ENCODE results near the gene RBCK1.
"Not testable (repeated sequence)": the region's sequence is repeated elsewhere in the genome, so short reads cannot be mapped to it uniquely, and the experiment has no call there.

The RBCK1 gene

DNA sequence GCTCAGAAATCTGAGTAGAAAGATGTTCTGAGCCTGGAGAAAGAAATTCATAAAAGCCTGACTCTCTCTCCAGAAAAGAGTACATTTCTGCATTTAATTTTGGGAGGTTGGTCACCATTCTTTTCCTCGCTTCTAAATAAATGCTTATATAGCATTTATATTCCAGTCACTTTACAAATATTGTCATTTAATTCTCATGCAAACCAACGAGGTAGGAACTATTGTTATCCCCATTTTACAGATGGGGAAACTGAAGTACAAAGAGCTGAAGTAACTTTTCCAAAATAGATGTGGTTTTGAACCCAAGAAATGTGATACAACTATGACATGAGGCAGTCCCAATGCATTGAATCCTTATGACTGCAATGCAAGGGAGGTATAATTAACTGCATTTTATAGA lies 32.0 kb upstream of the RBCK1 start:
- no peak for DNase-seq (ENCODE audit: low spot score)

DNA sequence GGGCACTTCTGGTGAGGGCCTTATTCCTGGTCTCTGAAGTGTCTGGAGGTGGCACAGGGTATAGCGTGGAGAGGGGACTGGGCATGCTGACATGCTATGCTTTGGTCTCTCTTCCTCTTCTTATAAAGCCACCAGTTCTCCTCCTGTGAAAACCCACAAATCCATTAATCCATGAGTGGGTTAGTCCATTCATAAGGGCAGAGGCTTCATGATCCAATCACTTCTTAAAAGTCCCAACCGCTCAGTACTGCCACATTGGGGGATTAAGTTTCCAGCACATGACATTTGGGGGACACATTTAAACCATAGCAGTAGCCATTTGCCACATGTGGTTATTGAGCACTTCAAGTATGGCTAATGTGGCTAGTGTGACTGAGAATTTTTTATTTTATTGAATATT lies 31.3 kb upstream of the RBCK1 start:
- DNase-seq (ENCODE audit: low spot score), result no peak

DNA sequence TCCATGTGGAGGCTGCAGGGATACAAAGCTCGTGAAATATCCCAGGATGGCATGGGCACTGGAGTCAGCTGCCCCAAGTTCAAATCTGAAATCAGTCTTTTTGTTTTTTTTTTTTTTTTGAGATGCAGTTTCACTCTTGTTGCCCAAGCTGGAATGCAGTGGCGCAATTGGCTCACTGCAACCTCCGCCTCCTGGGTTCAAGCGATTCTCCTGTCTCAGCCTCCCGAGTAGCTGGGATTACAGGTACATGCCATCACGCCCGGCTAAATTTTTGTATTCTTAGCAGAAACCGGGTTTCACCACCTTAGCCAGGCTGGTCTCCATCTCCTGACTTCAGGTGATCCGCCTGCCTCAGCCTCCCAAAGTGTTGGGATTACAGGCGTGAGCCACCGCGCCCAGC lies 30.5 kb upstream of the RBCK1 start:
- not testable (repeated sequence) for DNase-seq (ENCODE audit: low spot score)

DNA sequence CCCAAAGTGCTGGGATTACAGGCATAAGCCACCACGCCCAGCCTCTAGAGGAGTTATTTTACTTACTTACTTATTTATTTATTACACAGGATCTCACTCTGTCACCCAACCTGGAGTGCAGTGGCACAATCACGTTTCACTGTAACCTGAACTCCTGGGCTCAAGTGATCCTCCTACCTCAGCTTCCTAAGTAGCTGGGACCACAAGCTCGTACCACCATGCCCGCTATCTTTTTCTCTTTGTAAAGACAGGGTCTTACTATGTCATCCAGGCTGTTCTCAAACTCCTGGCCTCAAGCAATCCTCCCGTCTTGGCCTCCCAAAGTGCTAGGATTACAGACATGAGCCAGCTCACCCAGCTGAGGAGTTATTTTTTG lies 29.1 kb upstream of the RBCK1 start:
- DNase-seq (ENCODE audit: low spot score), result no peak

DNA sequence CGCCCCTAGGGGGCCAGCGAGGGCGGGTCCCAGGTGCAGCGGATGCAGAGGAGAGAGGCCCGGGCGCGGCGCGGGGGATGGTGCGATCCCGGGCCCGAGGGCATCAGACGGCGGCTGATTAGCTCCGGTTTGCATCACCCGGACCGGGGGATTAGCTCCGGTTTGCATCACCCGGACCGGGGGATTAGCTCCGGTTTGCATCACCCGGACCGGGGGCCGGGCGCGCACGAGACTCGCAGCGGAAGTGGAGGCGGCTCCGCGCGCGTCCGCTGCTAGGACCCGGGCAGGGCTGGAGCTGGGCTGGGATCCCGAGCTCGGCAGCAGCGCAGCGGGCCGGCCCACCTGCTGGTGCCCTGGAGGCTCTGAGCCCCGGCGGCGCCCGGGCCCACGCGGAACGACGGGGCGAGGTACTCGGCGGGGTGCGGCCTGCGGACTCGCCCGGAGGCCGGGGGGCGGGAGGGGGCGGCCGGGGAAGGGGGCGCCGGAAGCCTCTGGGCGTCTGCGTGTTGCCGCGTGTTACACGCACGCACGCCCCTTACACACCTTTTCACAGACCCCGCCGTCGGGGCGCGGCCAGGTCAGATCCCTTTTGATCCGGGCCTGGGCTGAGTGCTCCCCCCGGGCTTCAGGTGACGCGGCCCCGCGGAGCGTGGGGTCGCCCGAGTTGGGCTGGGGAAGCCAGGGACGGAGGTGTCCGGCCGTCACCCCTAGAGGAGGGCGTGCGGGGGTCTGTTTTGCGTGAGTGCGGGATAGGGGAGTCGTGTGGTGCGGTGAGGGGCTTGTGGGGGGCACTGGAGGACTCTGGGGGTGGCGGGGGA lies 27.1 kb upstream of the RBCK1 start:
- DNase-seq (ENCODE audit: low spot score), result peak; percentile 36

DNA sequence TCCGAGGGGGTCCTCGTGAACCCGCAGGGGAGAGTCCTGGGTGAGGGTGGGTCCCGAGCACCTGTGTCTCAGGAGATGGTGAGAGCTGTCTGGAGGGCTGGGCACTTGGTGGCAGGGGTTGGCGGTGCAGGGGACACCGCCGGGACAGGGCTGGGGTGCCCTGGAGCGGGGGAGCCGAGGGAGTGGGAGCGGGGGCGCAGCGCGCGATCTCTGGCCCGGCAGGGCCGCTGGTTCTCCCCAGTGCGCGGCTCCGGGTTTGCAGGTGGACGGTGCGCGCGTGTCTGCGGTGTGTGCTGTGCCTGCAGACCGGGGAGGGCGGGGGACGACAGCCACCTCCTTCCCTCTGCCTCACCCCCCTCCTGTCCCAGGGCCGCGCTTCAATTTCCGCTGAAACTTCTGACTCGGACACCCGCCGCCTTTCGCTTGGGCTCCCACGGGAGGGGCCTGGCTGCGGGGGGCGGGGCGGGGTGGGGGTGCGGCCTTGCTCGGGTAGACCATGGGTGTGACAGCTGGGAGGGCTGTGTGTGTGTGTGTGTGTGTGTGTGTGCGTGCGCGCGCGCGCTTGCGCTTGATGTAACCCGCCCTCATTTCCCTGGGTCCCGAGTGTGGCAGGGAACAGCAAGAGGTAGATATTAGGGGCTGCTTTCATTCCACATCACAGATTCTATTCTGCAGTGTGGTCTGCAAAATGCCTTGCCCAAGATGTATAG lies 26.4 kb upstream of the RBCK1 start:
- DNase-seq (ENCODE audit: low spot score), result peak; percentile 80

DNA sequence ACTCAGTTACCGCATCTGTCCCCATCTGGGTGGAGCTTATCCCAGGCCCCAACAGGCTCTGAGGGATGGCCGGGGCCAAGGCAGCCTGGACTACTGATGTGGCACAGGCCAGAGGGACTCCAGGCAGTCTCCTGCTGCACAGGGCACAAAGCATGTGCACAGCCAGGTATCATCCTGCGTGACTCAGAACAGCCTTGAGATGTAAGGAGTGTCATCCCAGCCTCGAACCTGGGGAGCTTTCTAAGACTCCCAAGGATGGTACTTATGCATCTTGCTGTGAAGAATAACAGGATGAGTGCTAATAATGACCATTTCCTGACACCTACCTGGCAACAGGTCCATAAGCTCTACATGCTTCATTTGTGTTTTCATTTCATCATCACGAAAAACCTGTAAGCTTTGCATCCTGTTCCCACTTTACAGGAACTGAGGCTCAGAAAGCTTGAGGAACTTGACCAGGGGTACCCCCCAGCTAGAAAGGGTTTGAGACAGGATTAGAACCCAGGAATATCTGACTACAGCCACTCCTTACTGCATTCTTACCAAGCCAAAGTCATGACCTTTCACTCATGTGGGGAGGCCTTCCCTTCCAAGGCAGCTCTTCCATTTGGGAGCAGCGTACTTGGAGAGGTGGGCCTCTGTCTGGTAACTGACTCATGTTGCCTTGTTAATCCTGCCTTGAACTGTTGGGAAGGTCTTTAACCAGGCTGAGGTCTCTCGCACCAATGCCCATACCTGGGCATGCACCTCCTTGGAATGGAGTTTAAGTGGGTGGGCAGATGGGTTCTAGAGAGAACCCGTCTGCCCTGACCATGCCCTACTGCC lies 25.6 kb upstream of the RBCK1 start:
- no peak for DNase-seq (ENCODE audit: low spot score)

DNA sequence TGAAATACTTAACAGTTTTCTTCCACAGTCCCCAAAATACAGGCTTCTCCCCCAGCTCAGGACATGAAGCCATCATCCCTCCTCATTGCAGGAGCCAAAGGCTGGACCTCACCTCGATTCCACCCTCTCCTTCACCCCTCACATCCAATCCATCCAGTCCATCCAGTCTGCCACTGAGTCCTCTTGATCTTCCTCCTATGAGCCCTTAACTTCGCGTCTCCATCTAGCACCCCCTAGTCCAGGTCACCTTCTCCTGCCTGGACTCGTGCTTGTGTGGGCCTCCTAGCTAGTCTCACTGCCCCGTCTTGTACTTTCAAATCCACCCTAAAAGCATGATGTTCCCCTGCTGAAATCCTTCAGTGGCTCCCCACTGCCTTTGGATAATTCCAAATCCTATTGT lies 24.2 kb upstream of the RBCK1 start:
- DNase-seq (ENCODE audit: low spot score), result no peak

DNA sequence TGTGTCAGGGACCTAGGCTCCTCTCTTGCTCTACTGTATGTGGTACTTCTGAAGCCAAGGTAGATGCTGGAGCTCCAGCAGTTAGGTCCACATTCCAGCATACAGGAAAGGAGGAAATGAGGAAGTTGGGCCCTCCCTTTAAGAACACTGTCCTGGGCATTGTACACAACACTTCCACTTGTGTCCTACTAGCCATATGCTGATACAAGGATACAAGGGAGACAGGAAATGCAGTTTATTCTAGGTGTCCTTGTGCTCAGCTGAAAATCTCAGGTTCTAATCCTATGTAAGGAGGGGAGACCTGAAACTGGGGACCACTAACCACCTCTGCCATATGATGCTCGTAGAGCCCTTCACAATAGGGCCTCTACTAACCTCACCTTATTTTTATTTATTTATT lies 23.4 kb upstream of the RBCK1 start:
- DNase-seq (ENCODE audit: low spot score), result no peak

DNA sequence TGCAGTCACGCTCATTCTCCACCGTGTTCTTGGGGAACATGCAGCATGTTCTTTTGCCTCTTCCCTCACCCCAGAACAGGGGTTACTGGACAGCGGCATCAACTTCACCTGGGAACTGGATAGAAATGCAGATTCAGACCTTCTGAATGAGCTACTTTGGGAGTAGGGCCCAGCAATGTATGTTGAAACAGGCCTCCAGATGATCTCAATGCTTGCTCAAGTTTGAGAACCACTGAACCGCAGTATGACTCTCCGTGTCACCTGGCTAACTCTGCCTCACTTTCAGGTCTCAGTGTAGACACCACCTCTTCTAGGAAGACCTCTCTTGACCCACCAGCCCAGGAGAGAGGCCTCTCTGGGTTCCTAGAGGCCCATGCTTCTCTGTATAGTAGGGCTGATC lies 22.7 kb upstream of the RBCK1 start:
- no peak for DNase-seq (ENCODE audit: low spot score)

DNA sequence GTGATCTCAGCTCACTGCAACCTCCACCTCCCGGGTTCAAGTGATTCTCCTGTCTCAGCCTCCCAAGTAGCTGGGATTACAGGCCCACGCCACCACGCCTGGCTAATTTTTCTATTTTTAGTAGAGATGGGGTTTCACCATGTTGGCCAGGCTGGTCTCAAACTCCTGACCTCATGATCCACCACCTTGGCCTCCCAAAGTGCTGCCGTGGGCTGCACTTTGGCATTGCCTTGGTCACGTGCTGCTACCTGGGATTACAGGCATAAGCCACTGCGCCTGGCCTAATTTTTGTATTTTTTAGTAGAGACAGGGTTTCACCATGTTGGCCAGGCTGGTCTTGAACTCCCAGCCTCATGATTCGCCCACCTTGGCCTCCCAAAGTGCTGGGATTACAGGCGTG lies 21.5 kb upstream of the RBCK1 start:
- DNase-seq (ENCODE audit: low spot score), result not testable (repeated sequence)

DNA sequence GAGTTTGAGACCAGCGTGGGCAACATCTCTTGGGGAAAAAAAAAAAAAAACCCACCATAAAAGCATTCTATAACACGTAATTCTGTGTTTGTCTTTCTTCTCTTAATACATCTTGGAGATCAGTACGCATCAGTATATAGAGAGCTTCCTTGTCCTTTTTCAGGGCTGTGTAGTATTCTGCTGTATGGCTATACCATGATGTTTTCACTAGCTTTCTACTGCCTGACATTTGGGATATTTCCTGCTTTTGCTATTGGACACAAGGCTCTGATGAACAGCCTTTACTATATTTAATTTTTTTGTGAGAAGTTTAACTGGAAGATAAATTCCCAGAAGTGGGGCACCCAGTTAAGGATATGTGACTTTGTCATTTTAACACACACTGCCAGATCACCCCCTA lies 20.6 kb upstream of the RBCK1 start:
- DNase-seq (ENCODE audit: low spot score), result no peak

DNA sequence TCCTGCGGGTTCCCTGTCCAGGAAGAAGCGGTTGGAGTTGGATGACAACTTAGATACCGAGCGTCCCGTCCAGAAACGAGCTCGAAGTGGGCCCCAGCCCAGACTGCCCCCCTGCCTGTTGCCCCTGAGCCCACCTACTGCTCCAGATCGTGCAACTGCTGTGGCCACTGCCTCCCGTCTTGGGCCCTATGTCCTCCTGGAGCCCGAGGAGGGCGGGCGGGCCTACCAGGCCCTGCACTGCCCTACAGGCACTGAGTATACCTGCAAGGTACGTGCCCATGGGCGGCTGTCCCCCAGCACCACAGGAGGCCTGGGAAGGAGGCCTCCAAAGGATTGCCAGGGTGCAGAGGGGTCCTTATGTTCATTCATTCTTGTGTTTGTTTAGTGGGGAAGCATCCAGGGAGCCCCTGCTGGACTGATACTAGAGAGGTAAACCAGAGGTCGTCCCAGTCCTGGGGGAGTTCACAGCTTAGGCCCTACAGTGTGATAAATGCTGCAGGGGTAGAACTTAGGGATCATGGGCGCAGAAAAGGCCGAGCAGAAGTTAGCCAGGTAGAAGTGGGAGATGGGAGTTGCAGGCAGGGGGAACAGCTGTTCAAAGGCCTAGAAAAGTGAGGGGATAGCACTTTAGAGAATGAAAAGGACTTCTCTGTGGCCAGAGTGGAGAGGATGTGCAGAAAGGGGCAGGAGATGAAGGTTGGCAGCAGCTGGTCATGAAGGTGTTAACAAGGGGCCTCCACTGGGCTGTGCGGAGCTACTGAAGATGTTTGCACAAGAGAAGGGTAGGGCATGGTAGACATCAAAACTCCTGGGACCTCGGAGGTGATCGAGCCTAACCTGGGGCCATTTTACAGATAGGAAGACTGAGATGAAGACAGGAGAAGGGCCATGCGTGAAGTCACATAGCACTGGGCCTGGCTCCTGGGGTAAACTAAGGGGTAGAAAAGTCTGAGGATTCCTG lies 19.8 kb upstream of the RBCK1 start:
- DNase-seq (ENCODE audit: low spot score), result no peak

DNA sequence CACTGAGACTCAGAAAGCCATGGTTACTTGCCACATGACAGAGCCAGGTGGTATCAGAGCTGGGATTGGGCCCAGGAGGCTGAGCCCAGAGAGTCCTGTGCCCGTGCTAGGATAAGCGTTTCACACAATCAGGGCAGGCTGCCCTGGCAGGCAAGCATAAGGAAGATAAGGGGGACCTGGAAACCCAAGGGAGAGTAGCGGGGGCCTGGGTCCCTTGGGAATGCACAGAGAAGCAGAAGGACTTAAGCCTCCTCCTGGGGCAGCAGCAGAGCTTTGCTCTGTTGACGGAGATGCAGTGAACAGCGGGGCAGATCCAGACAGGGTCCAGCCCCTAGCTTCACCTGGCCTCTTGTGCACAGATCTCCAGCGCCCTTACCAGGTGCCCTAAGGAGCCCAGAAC lies 18.9 kb upstream of the RBCK1 start:
- no peak for DNase-seq (ENCODE audit: low spot score)

DNA sequence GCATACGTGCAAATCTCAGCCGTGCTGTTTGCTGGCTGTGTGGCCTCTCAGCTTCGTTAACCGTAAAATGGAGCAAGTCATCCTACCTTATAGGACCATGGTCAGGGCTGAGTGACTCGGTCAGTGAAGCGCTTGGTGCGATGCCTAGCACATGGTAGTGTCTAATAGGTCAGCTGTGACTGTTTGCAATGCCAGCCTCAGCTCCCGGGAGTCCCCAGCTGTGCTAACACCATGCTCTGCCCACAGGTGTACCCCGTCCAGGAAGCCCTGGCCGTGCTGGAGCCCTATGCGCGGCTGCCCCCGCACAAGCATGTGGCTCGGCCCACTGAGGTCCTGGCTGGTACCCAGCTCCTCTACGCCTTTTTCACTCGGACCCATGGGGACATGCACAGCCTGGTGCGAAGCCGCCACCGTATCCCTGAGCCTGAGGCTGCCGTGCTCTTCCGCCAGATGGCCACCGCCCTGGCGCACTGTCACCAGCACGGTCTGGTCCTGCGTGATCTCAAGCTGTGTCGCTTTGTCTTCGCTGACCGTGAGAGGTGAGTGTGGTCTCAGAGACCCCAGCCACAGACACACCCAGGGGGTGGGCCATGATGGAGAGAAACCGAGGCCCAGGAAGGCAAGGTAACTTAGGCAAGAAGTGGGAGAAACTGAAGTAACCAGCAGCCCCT lies 16.9 kb upstream of the RBCK1 start:
- DNase-seq (ENCODE audit: low spot score), result no peak

DNA sequence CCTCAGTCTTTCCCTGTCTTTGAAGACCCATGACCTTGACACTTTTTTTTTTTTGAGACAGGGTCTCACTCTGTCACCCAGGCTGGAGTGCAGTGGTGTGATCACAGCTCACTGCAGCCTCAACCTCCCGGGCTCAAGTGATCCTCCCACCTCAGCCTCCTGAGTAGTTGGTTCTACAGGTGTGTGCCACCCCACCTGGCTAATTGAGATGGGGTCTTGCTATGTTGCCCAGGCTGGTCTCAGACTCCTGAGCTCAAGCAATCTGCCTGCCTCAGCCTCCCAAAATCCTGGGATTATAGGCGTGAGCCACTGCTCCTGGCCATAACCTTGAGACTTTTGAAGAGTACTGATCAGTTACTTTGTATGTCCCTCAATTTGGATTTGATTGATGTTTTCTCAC lies 14.8 kb upstream of the RBCK1 start:
- DNase-seq (ENCODE audit: low spot score), result not testable (repeated sequence)

DNA sequence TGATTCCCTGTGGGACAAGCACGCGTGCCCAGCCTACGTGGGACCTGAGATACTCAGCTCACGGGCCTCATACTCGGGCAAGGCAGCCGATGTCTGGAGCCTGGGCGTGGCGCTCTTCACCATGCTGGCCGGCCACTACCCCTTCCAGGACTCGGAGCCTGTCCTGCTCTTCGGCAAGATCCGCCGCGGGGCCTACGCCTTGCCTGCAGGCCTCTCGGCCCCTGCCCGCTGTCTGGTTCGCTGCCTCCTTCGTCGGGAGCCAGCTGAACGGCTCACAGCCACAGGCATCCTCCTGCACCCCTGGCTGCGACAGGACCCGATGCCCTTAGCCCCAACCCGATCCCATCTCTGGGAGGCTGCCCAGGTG lies 11.9 kb upstream of the RBCK1 start:
- no peak for DNase-seq (ENCODE audit: low spot score)

DNA sequence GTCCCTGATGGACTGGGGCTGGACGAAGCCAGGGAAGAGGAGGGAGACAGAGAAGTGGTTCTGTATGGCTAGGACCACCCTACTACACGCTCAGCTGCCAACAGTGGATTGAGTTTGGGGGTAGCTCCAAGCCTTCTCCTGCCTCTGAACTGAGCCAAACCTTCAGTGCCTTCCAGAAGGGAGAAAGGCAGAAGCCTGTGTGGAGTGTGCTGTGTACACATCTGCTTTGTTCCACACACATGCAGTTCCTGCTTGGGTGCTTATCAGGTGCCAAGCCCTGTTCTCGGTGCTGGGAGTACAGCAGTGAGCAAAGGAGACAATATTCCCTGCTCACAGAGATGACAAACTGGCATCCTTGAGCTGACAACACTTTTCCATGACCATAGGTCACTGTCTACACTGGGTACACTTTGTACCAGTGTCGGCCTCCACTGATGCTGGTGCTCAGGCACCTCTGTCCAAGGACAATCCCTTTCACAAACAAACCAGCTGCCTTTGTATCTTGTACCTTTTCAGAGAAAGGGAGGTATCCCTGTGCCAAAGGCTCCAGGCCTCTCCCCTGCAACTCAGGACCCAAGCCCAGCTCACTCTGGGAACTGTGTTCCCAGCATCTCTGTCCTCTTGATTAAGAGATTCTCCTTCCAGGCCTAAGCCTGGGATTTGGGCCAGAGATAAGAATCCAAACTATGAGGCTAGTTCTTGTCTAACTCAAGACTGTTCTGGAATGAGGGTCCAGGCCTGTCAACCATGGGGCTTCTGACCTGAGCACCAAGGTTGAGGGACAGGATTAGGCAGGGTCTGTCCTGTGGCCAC lies 11.3 kb upstream of the RBCK1 start:
- DNase-seq (ENCODE audit: low spot score), result no peak

DNA sequence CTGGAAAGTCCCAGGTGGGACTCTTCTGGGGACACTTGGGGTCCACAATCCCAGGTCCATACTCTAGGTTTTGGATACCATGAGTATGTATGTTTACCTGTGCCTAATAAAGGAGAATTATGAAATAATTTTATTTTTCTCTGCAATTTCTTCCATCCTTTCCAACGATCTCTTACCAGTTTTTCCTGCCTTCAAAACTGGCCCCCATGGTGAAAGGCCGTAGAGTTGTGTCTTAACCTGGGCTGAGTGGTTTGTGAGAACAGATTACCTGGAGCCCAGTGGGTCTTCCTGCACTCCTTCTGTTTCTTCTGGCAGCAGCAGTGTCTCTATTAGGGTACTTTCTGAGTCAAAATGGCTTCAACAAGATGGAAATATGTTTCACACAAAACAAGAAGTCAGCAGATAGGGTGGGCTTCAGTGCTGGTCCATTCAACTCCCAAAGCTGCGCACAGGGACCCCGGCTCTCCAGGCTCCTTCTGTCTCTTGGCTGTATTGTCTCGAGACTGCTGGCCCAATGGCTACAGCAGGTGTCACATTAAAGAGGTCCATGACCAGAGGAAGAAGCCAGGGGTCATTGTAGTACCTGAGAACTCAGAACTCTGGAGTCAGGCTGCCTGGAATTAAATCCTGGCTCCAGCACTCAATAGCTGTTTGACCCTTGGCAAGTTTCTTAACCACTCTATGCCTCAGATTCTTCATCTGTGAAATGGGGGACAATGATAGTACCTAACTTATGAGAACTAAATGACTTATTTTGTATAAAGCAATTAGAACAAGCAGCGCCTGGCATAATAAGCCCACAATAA lies 10.5 kb upstream of the RBCK1 start:
- DNase-seq (ENCODE audit: low spot score), result no peak

Data from CD4-positive, alpha-beta T cell treated with Interleukin-2 at 100 ng/mL for 4 hours (primary cell).